SU-DHL-6 (cell line): Measurements from ENCODE around the gene SOX15.

Experiments
- CTCF ChIP-seq: fragments of 200-600 bp; sonication (generic); IDR thresholded peaks from one replicate; pipeline ENCODE4 v1.5.1; 2017; ENCODE audit warnings: antibody characterized with exemption, mild to moderate bottlenecking, low read length, moderate library complexity; ENCODE audit not compliant: insufficient read depth, poor library complexity, severe bottlenecking
- EZH2phosphoT487 ChIP-seq: fragments of 200-600 bp; sonication (generic), shearing (Covaris generic); conservative IDR thresholded peaks from 2 replicates; pipeline ENCODE4 v1.6.1; 2018; ENCODE audit warnings: mild to moderate bottlenecking, antibody characterized with exemption, low read length, moderate library complexity, mixed read lengths

DNA sequence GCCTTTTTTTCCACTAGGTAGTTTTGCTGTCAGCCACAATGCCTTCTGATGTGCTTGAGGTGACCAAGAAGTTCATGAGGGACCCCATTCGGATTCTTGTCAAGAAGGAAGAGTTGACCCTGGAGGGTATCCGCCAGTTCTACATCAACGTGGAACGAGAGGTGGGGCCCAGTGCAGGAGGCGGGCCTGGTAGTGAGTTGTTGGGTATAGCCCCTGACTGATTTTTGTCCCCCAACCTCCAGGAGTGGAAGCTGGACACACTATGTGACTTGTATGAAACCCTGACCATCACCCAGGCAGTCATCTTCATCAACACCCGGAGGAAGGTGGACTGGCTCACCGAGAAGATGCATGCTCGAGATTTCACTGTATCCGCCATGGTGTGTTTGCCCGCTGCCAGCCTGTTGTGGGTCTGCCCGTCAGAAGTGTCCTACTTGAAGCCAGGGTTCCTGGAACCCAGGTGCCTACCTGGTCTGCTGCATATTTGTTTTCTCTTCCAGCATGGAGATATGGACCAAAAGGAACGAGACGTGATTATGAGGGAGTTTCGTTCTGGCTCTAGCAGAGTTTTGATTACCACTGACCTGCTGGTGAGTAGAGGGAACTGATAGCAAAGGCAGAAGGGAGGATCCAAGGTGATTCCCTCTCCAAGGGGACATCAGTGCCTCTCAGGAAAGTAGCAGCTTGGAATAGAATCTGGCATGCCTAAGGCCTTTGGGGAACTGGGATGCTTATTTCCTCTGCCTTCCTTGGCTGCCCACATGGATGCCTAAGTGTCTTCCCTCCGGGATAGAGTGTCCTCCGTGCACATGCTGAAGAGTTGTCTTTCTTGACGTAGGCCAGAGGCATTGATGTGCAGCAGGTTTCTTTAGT lies 12.3 kb downstream of the SOX15 start:
- TF ChIP-seq CTCF (no peak), EZH2phosphoT487 (no peak)
